HG02763 (cell line): ENCODE data around the gene SP2.

ENCODE experiments used
- ATAC-seq: cut with Tn5 transposase; IDR thresholded peaks from one replicate; pipeline ENCODE4 v1.9.1; 2021; ENCODE audit warnings: mild to moderate bottlenecking, moderate library complexity; ENCODE audit not compliant: unreplicated experiment

SP2 gene

GRCh38 chr17:47895856-47896671 is at the start of gene SP2:
Gene SP2, plus strand, starts transcription at chr17:47896236. Its CDS starts 51 bp downstream, at chr17:47896287.
- ATAC-seq = peak; percentile 82

- no peak for ATAC-seq
Measured at GRCh38 chr17:47846716-47847340, 49.2 kb upstream of the SP2 start.

- ATAC-seq = no peak
Measured at GRCh38 chr17:47847341-47848197, 48.5 kb upstream of the SP2 start.

GRCh38 chr17:47848198-47848513 is 47.9 kb upstream of the SP2 start:
- no peak for ATAC-seq

GRCh38 chr17:47850373-47850691 is 45.7 kb upstream of the SP2 start:
- ATAC-seq = no peak

GRCh38 chr17:47850692-47851573 is 45.1 kb upstream of the SP2 start, which contains the start of gene SP6:
Gene SP6, minus strand, starts transcription at chr17:47851163. Its CDS starts 2,734 bp downstream, at chr17:47848429.
- ATAC-seq = no peak

GRCh38 chr17:47851764-47852112 is 44.3 kb upstream of the SP2 start:
- ATAC-seq = no peak

- no peak for ATAC-seq
Measured at GRCh38 chr17:47852113-47852949, 43.7 kb upstream of the SP2 start.

- ATAC-seq = no peak
Measured at GRCh38 chr17:47853616-47854015, 42.4 kb upstream of the SP2 start.

- ATAC-seq = no peak
Measured at GRCh38 chr17:47855737-47856136, 40.3 kb upstream of the SP2 start.

- ATAC-seq = no peak
Measured at GRCh38 chr17:47856830-47857229, 39.2 kb upstream of the SP2 start.

- ATAC-seq = no peak
Measured at GRCh38 chr17:47857551-47858455, 38.2 kb upstream of the SP2 start.

- no peak for ATAC-seq
Measured at GRCh38 chr17:47860386-47860785, 35.6 kb upstream of the SP2 start.

- ATAC-seq = no peak
Measured at GRCh38 chr17:47862621-47863440, 33.2 kb upstream of the SP2 start.

- ATAC-seq = no peak
Measured at GRCh38 chr17:47864791-47865216, 31.2 kb upstream of the SP2 start.

GRCh38 chr17:47866941-47867340 is 29.1 kb upstream of the SP2 start:
- ATAC-seq = no peak

GRCh38 chr17:47867813-47868533 is 28.1 kb upstream of the SP2 start:
- ATAC-seq = no peak
